Mesendoderm (in vitro differentiated cells): ENCODE measurements around the gene SLC45A1.

Experiments
- DNase-seq: peaks from one replicate; pipeline ENCODE4 v3.0.0; 2013
- H2AK5ac ChIP-seq: 2 replicates; pipeline ENCODE4 v1.6.1; 2013; ENCODE audit warnings: low read length, inconsistent platforms
- H2BK120ac ChIP-seq: 2 replicates; pipeline ENCODE4 v1.6.1; 2013; ENCODE audit warnings: low read depth, mild to moderate bottlenecking, low read length, moderate library complexity, mixed read lengths
- H2BK15ac ChIP-seq: replicated peaks from 2 replicates; pipeline ENCODE4 v1.6.1; 2013; ENCODE audit warnings: low read depth, mild to moderate bottlenecking, moderate library complexity
- H2BK5ac ChIP-seq: 2 replicates; pipeline ENCODE4 v1.6.1; 2013; ENCODE audit warnings: low read length, inconsistent platforms
- H3K18ac ChIP-seq: 2 replicates; pipeline ENCODE4 v1.6.1; 2013; ENCODE audit warnings: mild to moderate bottlenecking, low read length, mixed read lengths
- H3K23ac ChIP-seq: one replicate; pipeline ENCODE4 v1.6.1; 2013; ENCODE audit warnings: low read length
- H3K27ac ChIP-seq: 2 replicates; pipeline ENCODE4 v1.5.1; 2013; ENCODE audit warnings: low read depth, mild to moderate bottlenecking, inconsistent platforms, low read length, moderate library complexity
- H3K27me3 ChIP-seq: 2 replicates; pipeline ENCODE4 v1.6.1; 2013; ENCODE audit warnings: low read length, control low read depth, mild to moderate bottlenecking, inconsistent platforms; ENCODE audit not compliant: insufficient read depth, poor library complexity
- H3K36me3 ChIP-seq: 2 replicates; pipeline ENCODE4 v1.6.1; 2013; ENCODE audit warnings: low read length, inconsistent platforms; ENCODE audit not compliant: control insufficient read depth, insufficient read depth
- H3K4ac ChIP-seq: one replicate; pipeline ENCODE4 v1.6.1; 2013; ENCODE audit warnings: low read depth, mild to moderate bottlenecking, low read length, moderate library complexity
- H3K4me1 ChIP-seq: 2 replicates; pipeline ENCODE4 v1.6.1; 2013; ENCODE audit warnings: low read depth, low read length, inconsistent platforms; ENCODE audit not compliant: control insufficient read depth
- H3K4me2 ChIP-seq: 2 replicates; pipeline ENCODE4 v1.6.1; 2013; ENCODE audit warnings: low read length
- H3K4me3 ChIP-seq: 2 replicates; pipeline ENCODE4 v1.5.1; 2013; ENCODE audit warnings: mild to moderate bottlenecking, low read length
- H3K56ac ChIP-seq: one replicate; pipeline ENCODE4 v1.6.1; 2013; ENCODE audit warnings: low read length
- H3K79me1 ChIP-seq: 2 replicates; pipeline ENCODE4 v1.6.1; 2013; ENCODE audit warnings: low read length, inconsistent platforms
- H3K79me2 ChIP-seq: 2 replicates; pipeline ENCODE4 v1.6.1; 2013; ENCODE audit warnings: mild to moderate bottlenecking, low read length; ENCODE audit not compliant: control insufficient read depth, insufficient read depth
- H3K9ac ChIP-seq: 2 replicates; pipeline ENCODE4 v1.6.1; 2013; ENCODE audit warnings: low read length, inconsistent platforms
- H4K5ac ChIP-seq: one replicate; pipeline ENCODE4 v1.6.1; 2013; ENCODE audit warnings: low read length
- H4K8ac ChIP-seq: one replicate; pipeline ENCODE4 v1.6.1; 2013; ENCODE audit warnings: low read depth, mild to moderate bottlenecking, control low read depth, low read length, moderate library complexity
- WGBS: extraction: QIAGEN DNeasy Blood & Tissue Kit; methylation state at CpG from one replicate; pipeline ENCODE4 v1.1.7; 2013; ENCODE audit warnings: low lambda C conversion rate, missing lambda C conversion rate; ENCODE audit not compliant: insufficient coverage; ENCODE audit errors: extremely low coverage; 5-methylcytosine and 5-hydroxymethylcytosine counted together

Gene SLC45A1

DNA sequence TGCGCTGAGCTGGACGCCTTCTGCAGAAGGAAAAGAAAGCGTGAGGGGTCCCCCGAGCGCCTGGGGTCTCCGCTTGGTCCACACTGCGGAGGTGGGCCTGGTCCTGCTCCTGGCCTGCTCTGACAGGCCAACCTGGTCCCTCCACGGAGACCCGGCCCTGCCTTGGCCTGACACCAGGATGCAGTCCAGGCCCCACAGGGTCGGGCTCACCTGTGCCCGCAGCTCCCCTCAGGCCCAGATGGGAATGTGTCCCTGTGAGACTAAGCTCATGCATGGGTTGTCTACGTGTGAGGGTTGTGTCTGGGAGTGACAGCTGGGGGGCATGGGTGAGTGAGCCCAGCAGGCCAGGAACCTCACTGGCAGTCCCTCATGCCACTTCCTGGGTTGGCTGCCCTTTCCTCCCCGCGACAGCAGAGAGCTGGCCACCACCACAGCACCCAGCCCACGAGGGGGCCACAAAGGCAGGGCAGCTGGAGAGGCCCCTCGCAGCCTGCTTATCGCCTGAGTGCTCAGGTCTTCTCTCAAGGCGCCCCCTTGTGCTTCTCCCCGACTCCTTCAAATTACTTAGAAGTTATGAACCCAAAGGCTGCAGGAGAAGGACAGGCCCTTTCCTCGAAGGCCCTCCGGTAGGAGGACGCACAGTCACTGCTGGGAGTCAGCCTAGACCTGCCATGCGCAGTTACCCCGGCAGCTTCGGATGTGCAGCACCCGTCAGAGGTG, 41.1 kb downstream of the SLC45A1 start:
- Histone ChIP-seq H3K79me1 (no peaks in the 10 kb centered on the region), H3K23ac (no peak overlapping the region), H3K4me3 (no peak overlapping the region), H2BK5ac (no peak overlapping the region), H4K8ac (no peak overlapping the region), H2BK15ac (no peak overlapping the region), H3K18ac (no peak overlapping the region), H3K36me3 (peaks cover 26% of the 10 kb centered on the region), H3K27me3 (no peaks in the 10 kb centered on the region), H4K5ac (no peak overlapping the region), H3K56ac (no peak overlapping the region), H3K4ac (no peak overlapping the region), H3K27ac (no peak overlapping the region), H2AK5ac (no peak overlapping the region), H3K79me2 (no peaks in the 10 kb centered on the region), H2BK120ac (no peak overlapping the region), H3K9ac (no peak overlapping the region), H3K4me2 (no peak overlapping the region), H3K4me1 (no peaks in the 10 kb centered on the region)
- WGBS = no CpG with 5 or more reads among the region's 26 CpGs
- DNase-seq = no peak

- Histone ChIP-seq H2BK15ac (no peak overlapping the region), H3K9ac (no peak overlapping the region), H3K27ac (no peak overlapping the region), H3K27me3 (no peaks in the 10 kb centered on the region), H3K4me1 (no peaks in the 10 kb centered on the region), H2BK5ac (no peak overlapping the region), H3K79me1 (no peaks in the 10 kb centered on the region), H3K4me3 (no peak overlapping the region), H3K4ac (no peak overlapping the region), H4K5ac (no peak overlapping the region), H3K18ac (no peak overlapping the region), H3K56ac (no peak overlapping the region), H3K79me2 (no peaks in the 10 kb centered on the region), H2AK5ac (no peak overlapping the region), H3K23ac (no peak overlapping the region), H2BK120ac (no peak overlapping the region), H3K4me2 (no peak overlapping the region), H3K36me3 (peaks cover 25% of the 10 kb centered on the region), H4K8ac (no peak overlapping the region)
- WGBS = no CpG with 5 or more reads among the region's 44 CpGs
- no peak for DNase-seq
Measured at GRCh38 chr1:8359617-8360481, 41.9 kb downstream of the SLC45A1 start.

GRCh38 chr1:8360493-8361197, 42.7 kb downstream of the SLC45A1 start:
- Histone ChIP-seq H2BK120ac (no peak overlapping the region), H3K79me1 (no peaks in the 10 kb centered on the region), H3K4me3 (no peak overlapping the region), H3K23ac (no peak overlapping the region), H2BK15ac (no peak overlapping the region), H2BK5ac (no peak overlapping the region), H4K5ac (no peak overlapping the region), H3K4ac (no peak overlapping the region), H4K8ac (no peak overlapping the region), H3K56ac (no peak overlapping the region), H3K4me1 (no peaks in the 10 kb centered on the region), H3K9ac (no peak overlapping the region), H3K27ac (no peak overlapping the region), H3K27me3 (no peaks in the 10 kb centered on the region), H3K18ac (no peak overlapping the region), H3K79me2 (no peaks in the 10 kb centered on the region), H3K36me3 (peaks cover 25% of the 10 kb centered on the region), H2AK5ac (no peak overlapping the region), H3K4me2 (no peak overlapping the region)
- no CpG with 5 or more reads among the region's 26 CpGs for WGBS
- no peak for DNase-seq

GRCh38 chr1:8361198-8361849, 43.4 kb downstream of the SLC45A1 start:
- no peak overlapping the region for H3K23ac ChIP-seq
- no peak overlapping the region for H2BK15ac ChIP-seq
- H3K9ac ChIP-seq = no peak overlapping the region
- no peak overlapping the region for H3K4me2 ChIP-seq
- no peaks in the 10 kb centered on the region for H3K27me3 ChIP-seq
- no peak overlapping the region for H4K5ac ChIP-seq
- H3K18ac ChIP-seq = no peak overlapping the region
- H2AK5ac ChIP-seq = no peak overlapping the region
- H4K8ac ChIP-seq = no peak overlapping the region
- no peak overlapping the region for H3K27ac ChIP-seq
- H3K4me1 ChIP-seq = no peaks in the 10 kb centered on the region
- WGBS = no CpG with 5 or more reads among the region's 21 CpGs
- no peaks in the 10 kb centered on the region for H3K79me2 ChIP-seq
- H2BK120ac ChIP-seq = no peak overlapping the region
- no peak for DNase-seq
- H3K79me1 ChIP-seq = peaks cover 5% of the 10 kb centered on the region
- no peak overlapping the region for H2BK5ac ChIP-seq
- no peak overlapping the region for H3K4me3 ChIP-seq
- no peak overlapping the region for H3K4ac ChIP-seq
- peaks cover 25% of the 10 kb centered on the region for H3K36me3 ChIP-seq
- no peak overlapping the region for H3K56ac ChIP-seq

DNA sequence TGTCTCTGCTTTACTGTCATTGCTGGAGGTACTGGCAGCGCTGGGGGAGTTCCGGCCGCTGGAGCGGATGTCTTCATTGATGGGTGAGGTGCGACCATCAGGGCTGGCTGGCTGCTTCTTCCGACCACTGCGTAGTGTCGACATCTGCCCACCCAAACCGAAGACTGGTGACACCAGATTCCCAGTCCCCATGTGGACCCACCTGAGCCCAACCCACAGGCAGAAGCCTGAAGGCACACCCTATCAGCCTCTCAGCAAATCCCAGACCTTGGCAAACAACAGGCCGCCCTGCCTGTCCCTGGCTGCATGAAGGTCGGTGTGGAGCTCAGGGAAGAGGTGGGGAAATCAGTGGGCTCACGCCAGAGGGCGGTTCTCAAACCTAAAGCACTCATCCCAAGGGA, 44.8 kb downstream of the SLC45A1 start:
- H3K27ac ChIP-seq = no peak overlapping the region
- H3K36me3 ChIP-seq = peaks cover 20% of the 10 kb centered on the region
- H4K5ac ChIP-seq = no peak overlapping the region
- peaks cover 10% of the 10 kb centered on the region for H3K79me1 ChIP-seq
- no peak for DNase-seq
- H3K18ac ChIP-seq = no peak overlapping the region
- no CpG with 5 or more reads among the region's 13 CpGs for WGBS
- H3K4ac ChIP-seq = no peak overlapping the region
- peaks cover 2% of the 10 kb centered on the region for H3K79me2 ChIP-seq
- no peak overlapping the region for H2BK120ac ChIP-seq
- no peak overlapping the region for H3K4me3 ChIP-seq
- H3K4me1 ChIP-seq = peaks cover under 1% of the 10 kb centered on the region
- no peak overlapping the region for H3K4me2 ChIP-seq
- no peak overlapping the region for H3K9ac ChIP-seq
- H4K8ac ChIP-seq = no peak overlapping the region
- H2BK5ac ChIP-seq = no peak overlapping the region
- no peak overlapping the region for H2AK5ac ChIP-seq
- H3K27me3 ChIP-seq = no peaks in the 10 kb centered on the region
- H2BK15ac ChIP-seq = no peak overlapping the region
- no peak overlapping the region for H3K23ac ChIP-seq
- no peak overlapping the region for H3K56ac ChIP-seq
